GM18507 (cell line): ENCODE results near the gene ADAMTS7.

Source experiments
- DNase-seq: peaks from one replicate; pipeline ENCODE4 v3.0.0; 2011; ENCODE audit warnings: low read depth; ENCODE audit not compliant: insufficient read length; ENCODE audit errors: extremely low spot score
- FAIRE-seq: peaks from 2 replicates; lab custom pipeline; 2011; peaks lifted over from hg19 to GRCh38; lab: Jason Lieb, UNC

Gene ADAMTS7

GRCh38 chr15:78709263-78709882 lies 101.9 kb downstream of the ADAMTS7 start:
- peak; percentile 36 for DNase-seq
- FAIRE-seq: no peak
